Spleen (tissue), 7 donors: Measurements from ENCODE around the gene FAM120B.

Experiments
- POLR2A ChIP-seq, 3 donors: fragments of 450-650 bp; IDR thresholded peaks; one replicate each; pipeline ENCODE4 v1.5.1; 2017; ENCODE audit warnings: antibody characterized with exemption in 3 of 3, mild to moderate bottlenecking in 1 of 3
- POLR2AphosphoS5 ChIP-seq, 3 donors: sonication (generic); formaldehyde crosslinking; IDR thresholded peaks; one replicate each; pipeline ENCODE4 v1.5.1; 2017; ENCODE audit warnings: antibody characterized with exemption in 3 of 3
- TF ChIP-seq, protein P1 (sequence below), 11 experiments: fragments of 200-600 bp in 7 of 11; fragments of 450-650 bp in 4 of 11; sonication (generic) in 4 of 11; IDR thresholded peaks in 8 of 11; conservative IDR thresholded peaks in 3 of 11; 1 replicate in 7 of 11; 2 replicates in 4 of 11; pipeline versions ENCODE4 v1.4.0 to v1.8.0; 2016 to 2021; ENCODE audit warnings: antibody characterized with exemption in 11 of 11, inconsistent platforms in 4 of 11, mild to moderate bottlenecking in 1 of 11
- donor health status: DM: no; HTN: no; CAD: no; lungs with moderate emphysema.
- donor health status: DM: no; HTN: no; CAD: no.
- donor health status: DM: no; HTN: no; CAD: no.

DNA sequence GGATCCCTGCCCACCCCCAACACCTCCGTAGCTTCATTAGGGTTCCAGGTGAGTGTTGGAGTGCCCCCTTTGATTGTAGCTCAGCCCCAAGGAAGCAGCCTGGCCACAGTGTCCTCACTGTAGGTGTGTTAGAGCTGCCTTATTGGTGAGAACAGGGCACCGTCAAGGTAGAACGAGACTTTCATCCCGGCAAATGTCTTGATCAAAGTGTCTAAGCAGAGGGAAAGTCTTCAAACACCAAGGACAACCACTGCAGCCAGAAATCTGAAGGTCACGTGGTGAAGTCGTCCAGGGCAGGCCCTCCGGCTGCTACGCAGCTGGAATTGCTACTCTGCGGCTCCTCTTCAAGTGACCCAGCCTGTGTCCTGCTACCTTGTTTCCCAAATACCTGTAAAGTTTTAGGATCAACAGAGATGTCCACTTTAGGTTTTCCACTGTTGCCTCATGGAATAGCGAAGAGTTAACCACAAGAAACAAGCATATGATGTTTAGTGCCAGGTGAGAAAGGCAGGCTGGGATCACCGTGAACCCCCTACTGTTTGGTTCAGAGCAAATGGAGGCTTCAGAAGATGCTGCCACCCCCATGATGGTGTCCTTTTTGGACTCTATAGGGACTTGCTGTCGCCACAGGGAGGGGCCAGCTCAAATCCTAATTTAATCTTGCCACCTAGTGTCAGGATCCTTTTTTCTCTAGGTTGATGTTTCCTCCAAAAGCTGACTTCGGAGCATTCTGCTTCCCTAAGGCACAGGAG, 14.0 kb upstream of the FAM120B start:
- TF ChIP-seq, protein P1, sequence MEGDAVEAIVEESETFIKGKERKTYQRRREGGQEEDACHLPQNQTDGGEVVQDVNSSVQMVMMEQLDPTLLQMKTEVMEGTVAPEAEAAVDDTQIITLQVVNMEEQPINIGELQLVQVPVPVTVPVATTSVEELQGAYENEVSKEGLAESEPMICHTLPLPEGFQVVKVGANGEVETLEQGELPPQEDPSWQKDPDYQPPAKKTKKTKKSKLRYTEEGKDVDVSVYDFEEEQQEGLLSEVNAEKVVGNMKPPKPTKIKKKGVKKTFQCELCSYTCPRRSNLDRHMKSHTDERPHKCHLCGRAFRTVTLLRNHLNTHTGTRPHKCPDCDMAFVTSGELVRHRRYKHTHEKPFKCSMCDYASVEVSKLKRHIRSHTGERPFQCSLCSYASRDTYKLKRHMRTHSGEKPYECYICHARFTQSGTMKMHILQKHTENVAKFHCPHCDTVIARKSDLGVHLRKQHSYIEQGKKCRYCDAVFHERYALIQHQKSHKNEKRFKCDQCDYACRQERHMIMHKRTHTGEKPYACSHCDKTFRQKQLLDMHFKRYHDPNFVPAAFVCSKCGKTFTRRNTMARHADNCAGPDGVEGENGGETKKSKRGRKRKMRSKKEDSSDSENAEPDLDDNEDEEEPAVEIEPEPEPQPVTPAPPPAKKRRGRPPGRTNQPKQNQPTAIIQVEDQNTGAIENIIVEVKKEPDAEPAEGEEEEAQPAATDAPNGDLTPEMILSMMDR (IDR thresholded peaks at IDR 0.05 in 8 of 11, conservative IDR thresholded peaks at IDR 0.05 in 3 of 11) = peak in 5 of 11 experiments; percentile 7 to 29 (median 27)
- TF ChIP-seq POLR2A (IDR thresholded peaks at IDR 0.05) = no peak
- no peak for TF ChIP-seq POLR2AphosphoS5 (IDR thresholded peaks at IDR 0.05)
